ENCODE data around the gene ATG13.
"Not testable (repeated sequence)": the region's sequence is repeated elsewhere in the genome, so short reads cannot be mapped to it uniquely, and the experiment has no call there.

Gene ATG13

GRCh38 chr11:46667043-46667481, 49.7 kb downstream of the ATG13 start:
- Histone ChIP-seq H3K36me3 (ENCODE audit: control insufficient read depth, low read length) (peaks cover 57% of the 10 kb centered on the region), H3K27ac (ENCODE audit: low read depth, low read length) (no peak overlapping the region), H3K4me1 (ENCODE audit: control insufficient read depth, low read length) (no peaks in the 10 kb centered on the region)

GRCh38 chr11:46668480-46669085, 51.2 kb downstream of the ATG13 start:
- Histone ChIP-seq H3K27me3 (ENCODE audit: control insufficient read depth, low read length) (no peaks in the 10 kb centered on the region), H3K36me3 (ENCODE audit: control insufficient read depth, low read length) (peaks cover 60% of the 10 kb centered on the region), H3K4me3 (ENCODE audit: low read length) (no peak overlapping the region), H3K9me2 (replicated peaks; ENCODE audit: control insufficient read depth, low read length) (no peaks in the 10 kb centered on the region), H3K4me2 (ENCODE audit: low read length) (no peak overlapping the region), H3K79me2 (ENCODE audit: control insufficient read depth, low read length) (no peaks in the 10 kb centered on the region), H3K27ac (ENCODE audit: low read depth, low read length) (no peak overlapping the region), H3F3A (ENCODE audit: control insufficient read depth, insufficient read depth) (no peaks in the 10 kb centered on the region), H3K9me3 (ENCODE audit: control insufficient read depth, insufficient read depth, low read length) (no peaks in the 10 kb centered on the region), H4K20me1 (ENCODE audit: control insufficient read depth, insufficient read depth, low read depth, low read length) (no peaks in the 10 kb centered on the region), H3K4me1 (ENCODE audit: control insufficient read depth, low read length) (no peaks in the 10 kb centered on the region)
- TF ChIP-seq EZH2phosphoT487 (IDR thresholded peaks at IDR 0.05; ENCODE audit: borderline replicate concordance, low read length): no peak
- TF ChIP-seq, protein P1, sequence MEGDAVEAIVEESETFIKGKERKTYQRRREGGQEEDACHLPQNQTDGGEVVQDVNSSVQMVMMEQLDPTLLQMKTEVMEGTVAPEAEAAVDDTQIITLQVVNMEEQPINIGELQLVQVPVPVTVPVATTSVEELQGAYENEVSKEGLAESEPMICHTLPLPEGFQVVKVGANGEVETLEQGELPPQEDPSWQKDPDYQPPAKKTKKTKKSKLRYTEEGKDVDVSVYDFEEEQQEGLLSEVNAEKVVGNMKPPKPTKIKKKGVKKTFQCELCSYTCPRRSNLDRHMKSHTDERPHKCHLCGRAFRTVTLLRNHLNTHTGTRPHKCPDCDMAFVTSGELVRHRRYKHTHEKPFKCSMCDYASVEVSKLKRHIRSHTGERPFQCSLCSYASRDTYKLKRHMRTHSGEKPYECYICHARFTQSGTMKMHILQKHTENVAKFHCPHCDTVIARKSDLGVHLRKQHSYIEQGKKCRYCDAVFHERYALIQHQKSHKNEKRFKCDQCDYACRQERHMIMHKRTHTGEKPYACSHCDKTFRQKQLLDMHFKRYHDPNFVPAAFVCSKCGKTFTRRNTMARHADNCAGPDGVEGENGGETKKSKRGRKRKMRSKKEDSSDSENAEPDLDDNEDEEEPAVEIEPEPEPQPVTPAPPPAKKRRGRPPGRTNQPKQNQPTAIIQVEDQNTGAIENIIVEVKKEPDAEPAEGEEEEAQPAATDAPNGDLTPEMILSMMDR (IDR thresholded peaks at IDR 0.05; ENCODE audit: low read depth, low read length, poor library complexity, severe bottlenecking): no peak

More at GRCh38 chr11:46667043-46667481, 49.7 kb downstream of the ATG13 start:
- H3K4me3 ChIP-seq (ENCODE audit: low read length): no peak overlapping the region
- no peaks in the 10 kb centered on the region for H3K79me2 ChIP-seq (ENCODE audit: control insufficient read depth, low read length)
- H3K4me2 ChIP-seq (ENCODE audit: low read length): no peak overlapping the region
- no peaks in the 10 kb centered on the region for H3K9me3 ChIP-seq (ENCODE audit: control insufficient read depth, insufficient read depth, low read length)
- TF ChIP-seq EZH2phosphoT487 (IDR thresholded peaks at IDR 0.05; ENCODE audit: borderline replicate concordance, low read length): no peak
- TF ChIP-seq, protein P1 (IDR thresholded peaks at IDR 0.05; ENCODE audit: low read depth, low read length, poor library complexity, severe bottlenecking): no peak
- H3K27me3 ChIP-seq (ENCODE audit: control insufficient read depth, low read length): no peaks in the 10 kb centered on the region
- no peaks in the 10 kb centered on the region for H3K9me2 ChIP-seq (replicated peaks; ENCODE audit: control insufficient read depth, low read length)
- no peaks in the 10 kb centered on the region for H3F3A ChIP-seq (ENCODE audit: control insufficient read depth, insufficient read depth)
- H4K20me1 ChIP-seq (ENCODE audit: control insufficient read depth, insufficient read depth, low read depth, low read length): no peaks in the 10 kb centered on the region

GRCh38 chr11:46669711-46670139, 52.4 kb downstream of the ATG13 start:
- TF ChIP-seq, protein P1 (IDR thresholded peaks at IDR 0.05; ENCODE audit: low read depth, low read length, poor library complexity, severe bottlenecking): peak; percentile 48
- no peak for TF ChIP-seq EZH2phosphoT487 (IDR thresholded peaks at IDR 0.05; ENCODE audit: borderline replicate concordance, low read length)
- Histone ChIP-seq H3K4me3 (ENCODE audit: low read length) (no peak overlapping the region), H3K79me2 (ENCODE audit: control insufficient read depth, low read length) (no peaks in the 10 kb centered on the region), H3K36me3 (ENCODE audit: control insufficient read depth, low read length) (peaks cover 60% of the 10 kb centered on the region), H3F3A (ENCODE audit: control insufficient read depth, insufficient read depth) (no peaks in the 10 kb centered on the region), H3K4me1 (ENCODE audit: control insufficient read depth, low read length) (peaks cover 11% of the 10 kb centered on the region), H3K27me3 (ENCODE audit: control insufficient read depth, low read length) (no peaks in the 10 kb centered on the region), H3K27ac (ENCODE audit: low read depth, low read length) (no peak overlapping the region), H4K20me1 (ENCODE audit: control insufficient read depth, insufficient read depth, low read depth, low read length) (no peaks in the 10 kb centered on the region), H3K9me3 (ENCODE audit: control insufficient read depth, insufficient read depth, low read length) (no peaks in the 10 kb centered on the region), H3K4me2 (ENCODE audit: low read length) (no peak overlapping the region), H3K9me2 (replicated peaks; ENCODE audit: control insufficient read depth, low read length) (no peaks in the 10 kb centered on the region)

DNA sequence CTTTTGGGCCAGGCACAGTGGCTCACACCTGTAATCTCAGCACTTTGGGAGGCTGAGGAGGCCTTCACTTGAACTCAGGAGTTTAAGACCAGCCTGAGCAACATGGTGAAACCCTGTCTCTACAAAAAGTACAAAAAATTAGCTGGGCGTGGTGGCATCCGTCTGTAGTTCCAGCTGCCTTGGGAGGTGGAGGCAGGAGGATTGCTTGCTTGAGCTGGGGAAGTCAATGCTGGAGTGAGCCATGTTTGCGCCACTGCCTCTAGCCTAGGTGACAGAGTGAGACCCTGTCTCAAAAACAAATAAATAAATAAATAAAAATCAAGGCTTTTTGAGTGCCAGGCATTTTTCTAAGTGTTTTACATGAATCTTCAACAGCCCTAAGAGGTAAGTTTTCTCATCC, 53.2 kb downstream of the ATG13 start:
- not testable (repeated sequence) for H3K27me3 ChIP-seq (ENCODE audit: control insufficient read depth, low read length); H3K9me3 ChIP-seq (ENCODE audit: control insufficient read depth, insufficient read depth, low read length); H3K4me2 ChIP-seq (ENCODE audit: low read length); H3K79me2 ChIP-seq (ENCODE audit: control insufficient read depth, low read length); H4K20me1 ChIP-seq (ENCODE audit: control insufficient read depth, insufficient read depth, low read depth, low read length); H3K27ac ChIP-seq (ENCODE audit: low read depth, low read length); H3K4me3 ChIP-seq (ENCODE audit: low read length); H3F3A ChIP-seq (ENCODE audit: control insufficient read depth, insufficient read depth); H3K9me2 ChIP-seq (replicated peaks; ENCODE audit: control insufficient read depth, low read length)
- Histone ChIP-seq H3K4me1 (ENCODE audit: control insufficient read depth, low read length) (peaks cover 19% of the 10 kb centered on the region), H3K36me3 (ENCODE audit: control insufficient read depth, low read length) (peaks cover 58% of the 10 kb centered on the region)
